Measurements from ENCODE around the gene LIN37. TPM values are rescaled to one million over a fixed set of nuclear protein-coding genes. Genes with fewer than 3 reads are reported as not detected.

The LIN37 gene
- total RNA-seq, 1 experiment from 2014 or later: 11.3 TPM

DNA sequence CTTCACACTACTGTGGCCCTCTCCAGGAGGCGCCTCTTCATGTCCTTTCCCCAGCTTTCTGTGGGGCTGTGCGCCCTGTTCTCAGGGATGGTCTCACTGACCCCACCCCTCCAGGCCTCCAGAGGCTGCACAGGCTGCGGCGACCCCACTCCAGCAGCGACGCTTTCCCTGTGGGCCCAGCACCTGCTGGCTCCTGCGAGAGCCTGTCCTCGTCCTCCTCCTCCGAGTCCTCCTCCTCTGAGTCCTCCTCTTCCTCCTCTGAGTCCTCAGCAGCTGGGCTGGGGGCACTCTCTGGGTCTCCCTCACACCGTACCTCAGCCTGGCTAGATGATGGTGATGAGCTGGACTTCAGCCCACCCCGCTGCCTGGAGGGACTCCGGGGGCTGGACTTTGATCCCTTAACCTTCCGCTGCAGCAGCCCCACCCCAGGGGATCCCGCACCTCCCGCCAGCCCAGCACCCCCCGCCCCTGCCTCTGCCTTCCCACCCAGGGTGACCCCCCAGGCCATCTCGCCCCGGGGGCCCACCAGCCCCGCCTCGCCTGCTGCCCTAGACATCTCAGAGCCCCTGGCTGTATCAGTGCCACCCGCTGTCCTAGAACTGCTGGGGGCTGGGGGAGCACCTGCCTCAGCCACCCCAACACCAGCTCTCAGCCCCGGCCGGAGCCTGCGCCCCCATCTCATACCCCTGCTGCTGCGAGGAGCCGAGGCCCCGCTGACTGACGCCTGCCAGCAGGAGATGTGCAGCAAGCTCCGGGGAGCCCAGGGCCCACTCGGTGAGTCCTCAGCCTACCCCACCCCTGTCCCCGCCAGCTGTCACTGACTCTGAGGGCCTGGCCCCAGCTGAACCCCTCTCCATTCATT is 38.2 kb downstream of the LIN37 start:
- no TSS peak for BruUV-seq (replicated peaks)
- Histone ChIP-seq H3K27ac (ENCODE audit: low read depth, low read length, poor library complexity, severe bottlenecking) (no peak overlapping the region), H3K36me3 (ENCODE audit: insufficient read depth, low read length, poor library complexity, severe bottlenecking) (peaks cover 9% of the 10 kb centered on the region), H3K4me1 (ENCODE audit: insufficient read depth, low read length, poor library complexity, severe bottlenecking) (no peaks in the 10 kb centered on the region), H3K9me3 (ENCODE audit: low read depth, low read length, poor library complexity, severe bottlenecking) (no peaks in the 10 kb centered on the region), H3K27me3 (replicated peaks; ENCODE audit: insufficient read depth, low read depth, low read length, poor library complexity) (no peaks in the 10 kb centered on the region), H3K4me3 (ENCODE audit: low read depth, low read length, poor library complexity, severe bottlenecking) (no peak overlapping the region)
- TF ChIP-seq, protein P1, sequence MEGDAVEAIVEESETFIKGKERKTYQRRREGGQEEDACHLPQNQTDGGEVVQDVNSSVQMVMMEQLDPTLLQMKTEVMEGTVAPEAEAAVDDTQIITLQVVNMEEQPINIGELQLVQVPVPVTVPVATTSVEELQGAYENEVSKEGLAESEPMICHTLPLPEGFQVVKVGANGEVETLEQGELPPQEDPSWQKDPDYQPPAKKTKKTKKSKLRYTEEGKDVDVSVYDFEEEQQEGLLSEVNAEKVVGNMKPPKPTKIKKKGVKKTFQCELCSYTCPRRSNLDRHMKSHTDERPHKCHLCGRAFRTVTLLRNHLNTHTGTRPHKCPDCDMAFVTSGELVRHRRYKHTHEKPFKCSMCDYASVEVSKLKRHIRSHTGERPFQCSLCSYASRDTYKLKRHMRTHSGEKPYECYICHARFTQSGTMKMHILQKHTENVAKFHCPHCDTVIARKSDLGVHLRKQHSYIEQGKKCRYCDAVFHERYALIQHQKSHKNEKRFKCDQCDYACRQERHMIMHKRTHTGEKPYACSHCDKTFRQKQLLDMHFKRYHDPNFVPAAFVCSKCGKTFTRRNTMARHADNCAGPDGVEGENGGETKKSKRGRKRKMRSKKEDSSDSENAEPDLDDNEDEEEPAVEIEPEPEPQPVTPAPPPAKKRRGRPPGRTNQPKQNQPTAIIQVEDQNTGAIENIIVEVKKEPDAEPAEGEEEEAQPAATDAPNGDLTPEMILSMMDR (conservative IDR thresholded peaks at IDR 0.05; ENCODE audit: low read depth, low read length): no peak
- no peak for TF ChIP-seq EZH2 (IDR thresholded peaks at IDR 0.05; ENCODE audit: borderline replicate concordance, low read depth, low read length, poor library complexity, severe bottlenecking)
- POLR2A ChIA-PET (ENCODE audit: low non-redundant PET): interaction anchor here (0.6 kb wide), 1 partner anchor 17 kb away, joined by 11 read pairs; no protein-coding TSS in a partner anchor
- CTCF ChIA-PET: interaction anchor here (0.5 kb wide), 1 partner anchor 13 kb away, joined by 3 read pairs; no protein-coding TSS in a partner anchor
- DNase-seq (ENCODE audit: low spot score): no peak
- intact Hi-C loops (cut with micrococcal nuclease; ENCODE audit: unreplicated experiment): no loop called here

DNA sequence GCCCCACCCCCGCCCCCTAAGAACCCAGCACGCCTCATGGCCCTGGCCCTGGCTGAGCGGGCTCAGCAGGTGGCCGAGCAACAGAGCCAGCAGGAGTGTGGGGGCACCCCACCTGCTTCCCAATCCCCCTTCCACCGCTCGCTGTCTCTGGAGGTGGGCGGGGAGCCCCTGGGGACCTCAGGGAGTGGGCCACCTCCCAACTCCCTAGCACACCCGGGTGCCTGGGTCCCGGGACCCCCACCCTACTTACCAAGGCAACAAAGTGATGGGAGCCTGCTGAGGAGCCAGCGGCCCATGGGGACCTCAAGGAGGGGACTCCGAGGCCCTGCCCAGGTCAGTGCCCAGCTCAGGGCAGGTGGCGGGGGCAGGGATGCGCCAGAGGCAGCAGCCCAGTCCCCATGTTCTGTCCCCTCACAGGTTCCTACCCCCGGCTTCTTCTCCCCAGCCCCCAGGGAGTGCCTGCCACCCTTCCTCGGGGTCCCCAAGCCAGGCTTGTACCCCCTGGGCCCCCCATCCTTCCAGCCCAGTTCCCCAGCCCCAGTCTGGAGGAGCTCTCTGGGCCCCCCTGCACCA is 38.9 kb downstream of the LIN37 start:
- Histone ChIP-seq H3K27ac (ENCODE audit: low read depth, low read length, poor library complexity, severe bottlenecking) (no peak overlapping the region), H3K4me3 (ENCODE audit: low read depth, low read length, poor library complexity, severe bottlenecking) (no peak overlapping the region), H3K36me3 (ENCODE audit: insufficient read depth, low read length, poor library complexity, severe bottlenecking) (peaks cover 8% of the 10 kb centered on the region), H3K9me3 (ENCODE audit: low read depth, low read length, poor library complexity, severe bottlenecking) (no peaks in the 10 kb centered on the region), H3K4me1 (ENCODE audit: insufficient read depth, low read length, poor library complexity, severe bottlenecking) (no peaks in the 10 kb centered on the region), H3K27me3 (replicated peaks; ENCODE audit: insufficient read depth, low read depth, low read length, poor library complexity) (no peaks in the 10 kb centered on the region)
- DNase-seq (ENCODE audit: low spot score): no peak
- intact Hi-C loops (cut with micrococcal nuclease; ENCODE audit: unreplicated experiment): no loop called here
- no TSS peak for BruUV-seq (replicated peaks)
- no peak for TF ChIP-seq EZH2 (IDR thresholded peaks at IDR 0.05; ENCODE audit: borderline replicate concordance, low read depth, low read length, poor library complexity, severe bottlenecking)
- TF ChIP-seq, protein P1 (conservative IDR thresholded peaks at IDR 0.05; ENCODE audit: low read depth, low read length): no peak
- ChIA-PET CTCF (no interaction called here), POLR2A (ENCODE audit: low non-redundant PET) (no interaction called here)

DNA sequence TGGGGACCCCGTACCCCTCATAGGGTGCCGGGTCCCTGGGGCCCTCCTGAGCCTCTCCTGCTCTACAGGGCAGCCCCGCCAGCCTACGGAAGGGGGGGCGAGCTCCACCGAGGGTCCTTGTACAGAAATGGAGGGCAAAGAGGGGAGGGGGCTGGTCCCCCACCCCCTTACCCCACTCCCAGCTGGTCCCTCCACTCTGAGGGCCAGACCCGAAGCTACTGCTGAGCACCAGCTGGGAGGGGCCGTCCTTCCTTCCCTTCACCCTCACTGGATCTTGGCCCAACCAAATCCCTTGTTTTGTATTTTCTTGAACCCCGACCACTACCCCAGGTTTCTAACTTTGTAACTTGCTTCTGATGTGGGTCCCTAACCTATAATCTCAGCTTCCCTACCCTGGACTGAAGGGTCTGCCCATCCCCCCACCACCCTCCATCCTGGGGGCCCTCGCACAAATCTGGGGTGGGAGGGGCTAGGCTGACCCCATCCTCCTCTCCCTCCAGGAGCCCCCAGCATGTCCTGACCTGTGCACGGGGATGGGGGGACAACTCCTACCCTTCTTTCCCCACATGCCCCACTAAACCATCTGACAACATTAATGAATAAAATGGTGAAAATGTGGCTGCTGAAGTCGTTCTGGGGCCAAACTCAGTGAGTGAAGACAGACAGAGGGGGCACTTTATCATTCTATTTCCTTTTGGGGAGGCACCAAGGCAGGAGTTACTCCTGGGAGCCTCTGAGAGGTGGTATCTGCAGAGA is 40.0 kb downstream of the LIN37 start:
- no peak overlapping the region for H3K4me3 ChIP-seq (ENCODE audit: low read depth, low read length, poor library complexity, severe bottlenecking)
- intact Hi-C loops (cut with micrococcal nuclease; ENCODE audit: unreplicated experiment): no loop called here
- DNase-seq (ENCODE audit: low spot score): no peak
- TF ChIP-seq, protein P1 (conservative IDR thresholded peaks at IDR 0.05; ENCODE audit: low read depth, low read length): no peak
- no peak for TF ChIP-seq EZH2 (IDR thresholded peaks at IDR 0.05; ENCODE audit: borderline replicate concordance, low read depth, low read length, poor library complexity, severe bottlenecking)
- CTCF ChIA-PET: no interaction called here
- H3K27me3 ChIP-seq (replicated peaks; ENCODE audit: insufficient read depth, low read depth, low read length, poor library complexity): no peaks in the 10 kb centered on the region
- no peak overlapping the region for H3K27ac ChIP-seq (ENCODE audit: low read depth, low read length, poor library complexity, severe bottlenecking)
- TSS peak; percentile 44 for BruUV-seq (replicated peaks)
- no peaks in the 10 kb centered on the region for H3K4me1 ChIP-seq (ENCODE audit: insufficient read depth, low read length, poor library complexity, severe bottlenecking)
- POLR2A ChIA-PET (ENCODE audit: low non-redundant PET): no interaction called here
- no peaks in the 10 kb centered on the region for H3K36me3 ChIP-seq (ENCODE audit: insufficient read depth, low read length, poor library complexity, severe bottlenecking)
- no peaks in the 10 kb centered on the region for H3K9me3 ChIP-seq (ENCODE audit: low read depth, low read length, poor library complexity, severe bottlenecking)
